ENCODE measurements around the gene QSOX1.

The QSOX1 gene

DNA sequence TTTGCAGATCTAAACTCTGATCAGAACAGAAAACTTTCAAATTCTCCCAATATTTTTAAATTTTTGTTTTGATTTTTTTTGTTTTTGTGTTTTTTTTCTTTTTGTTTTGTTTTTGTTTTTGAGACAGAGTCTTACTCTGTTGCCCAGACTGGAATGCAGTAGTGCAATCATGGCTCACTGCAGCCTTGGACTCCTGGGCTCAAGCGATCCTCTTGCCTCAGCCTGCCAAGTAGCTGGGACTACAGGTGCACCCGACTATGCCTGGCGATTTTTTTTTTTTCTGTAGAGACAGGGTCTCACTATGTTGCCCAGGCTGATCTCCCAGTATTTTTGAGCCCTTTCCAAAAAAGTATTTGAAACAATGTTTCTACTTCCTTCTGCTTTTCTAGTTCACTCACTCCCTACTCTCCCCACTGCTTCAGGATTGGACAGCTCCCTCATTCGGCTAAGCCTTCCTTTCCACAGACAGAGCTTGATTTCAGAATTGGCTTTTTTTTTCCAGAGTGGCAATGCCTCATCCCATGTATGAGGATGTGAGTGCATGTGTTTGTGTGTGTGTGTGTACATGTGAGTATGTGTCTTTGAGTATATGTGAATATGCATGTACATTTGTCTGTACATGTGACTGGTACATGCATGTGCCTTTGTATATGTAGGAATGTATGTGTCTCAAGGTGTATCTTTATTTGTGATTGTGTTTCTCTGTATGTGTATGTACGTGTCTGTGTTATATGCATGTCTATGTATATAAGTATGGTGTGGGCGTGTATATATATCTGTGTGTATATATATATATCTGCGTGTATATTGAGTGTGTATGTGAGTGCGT, 87.3 kb downstream of the QSOX1 start:
- Histone ChIP-seq H3K4me3 (ENCODE audit: low read length) (no peak overlapping the region), H3K9ac (ENCODE audit: low read length) (no peak overlapping the region), H3K4me1 (ENCODE audit: control insufficient read depth, insufficient read depth, low read length) (no peaks in the 10 kb centered on the region), H3K27ac (ENCODE audit: low read depth, low read length) (no peak overlapping the region), H3K27me3 (ENCODE audit: control insufficient read depth, insufficient read depth, low read length) (peaks cover 14% of the 10 kb centered on the region), H3K36me3 (ENCODE audit: control insufficient read depth, insufficient read depth, low read length) (no peaks in the 10 kb centered on the region)

DNA sequence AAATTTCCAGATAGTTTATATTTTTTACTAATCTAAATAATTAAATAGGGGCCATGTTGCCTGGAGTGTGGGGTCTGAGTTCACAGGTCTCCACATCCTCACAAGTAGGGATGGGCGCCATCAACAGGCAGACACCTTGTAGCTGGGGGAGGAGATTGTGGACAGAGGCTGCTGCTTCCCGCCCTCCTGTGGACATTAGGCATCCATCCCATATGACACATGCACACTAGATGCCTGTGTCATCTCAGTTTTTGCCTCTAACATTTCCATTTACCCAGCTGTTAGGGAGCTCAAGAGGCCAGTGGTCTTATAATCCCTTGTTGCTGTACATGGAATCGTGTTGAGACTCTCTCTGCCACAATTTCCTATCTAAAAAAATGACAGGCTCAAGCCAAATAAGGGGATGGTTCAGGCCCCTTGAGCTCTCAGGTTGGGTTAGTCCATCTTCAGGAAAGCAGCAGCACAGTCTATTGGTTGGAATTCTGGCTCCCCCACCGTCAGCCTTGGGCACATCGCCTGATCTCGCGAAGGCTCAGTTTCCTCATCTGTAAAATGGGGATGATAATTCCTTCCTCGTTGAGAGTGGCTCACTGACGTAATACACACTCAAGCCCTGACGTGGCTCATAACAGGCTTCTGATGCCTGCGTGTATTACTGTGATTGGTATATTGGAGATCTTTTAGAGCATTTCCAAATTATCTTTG, 89.0 kb downstream of the QSOX1 start:
- Histone ChIP-seq H3K36me3 (ENCODE audit: control insufficient read depth, insufficient read depth, low read length) (no peaks in the 10 kb centered on the region), H3K9ac (ENCODE audit: low read length) (no peak overlapping the region), H3K4me1 (ENCODE audit: control insufficient read depth, insufficient read depth, low read length) (no peaks in the 10 kb centered on the region), H3K27ac (ENCODE audit: low read depth, low read length) (no peak overlapping the region), H3K4me3 (ENCODE audit: low read length) (no peak overlapping the region), H3K27me3 (ENCODE audit: control insufficient read depth, insufficient read depth, low read length) (peaks cover 7% of the 10 kb centered on the region)

- H3K9ac ChIP-seq (ENCODE audit: low read length), result no peak overlapping the region
- H3K4me1 ChIP-seq (ENCODE audit: control insufficient read depth, insufficient read depth, low read length), result no peaks in the 10 kb centered on the region
- H3K27me3 ChIP-seq (ENCODE audit: control insufficient read depth, insufficient read depth, low read length), result peaks cover 3% of the 10 kb centered on the region
- H3K4me3 ChIP-seq (ENCODE audit: low read length), result no peak overlapping the region
- no peak overlapping the region for H3K27ac ChIP-seq (ENCODE audit: low read depth, low read length)
- no peaks in the 10 kb centered on the region for H3K36me3 ChIP-seq (ENCODE audit: control insufficient read depth, insufficient read depth, low read length)
Observed at GRCh38 chr1:180244840-180245239, 90.2 kb downstream of the QSOX1 start.

GRCh38 chr1:180246579-180246978, 91.9 kb downstream of the QSOX1 start:
- Histone ChIP-seq H3K27ac (ENCODE audit: low read depth, low read length) (no peak overlapping the region), H3K9ac (ENCODE audit: low read length) (no peak overlapping the region), H3K4me1 (ENCODE audit: control insufficient read depth, insufficient read depth, low read length) (no peaks in the 10 kb centered on the region), H3K36me3 (ENCODE audit: control insufficient read depth, insufficient read depth, low read length) (no peaks in the 10 kb centered on the region), H3K27me3 (ENCODE audit: control insufficient read depth, insufficient read depth, low read length) (peaks cover 2% of the 10 kb centered on the region), H3K4me3 (ENCODE audit: low read length) (no peak overlapping the region)

GRCh38 chr1:180247061-180247460, 92.4 kb downstream of the QSOX1 start:
- H3K4me1 ChIP-seq (ENCODE audit: control insufficient read depth, insufficient read depth, low read length), result no peaks in the 10 kb centered on the region
- no peak overlapping the region for H3K9ac ChIP-seq (ENCODE audit: low read length)
- H3K36me3 ChIP-seq (ENCODE audit: control insufficient read depth, insufficient read depth, low read length), result no peaks in the 10 kb centered on the region
- H3K27ac ChIP-seq (ENCODE audit: low read depth, low read length), result no peak overlapping the region
- peaks cover 2% of the 10 kb centered on the region for H3K27me3 ChIP-seq (ENCODE audit: control insufficient read depth, insufficient read depth, low read length)
- no peak overlapping the region for H3K4me3 ChIP-seq (ENCODE audit: low read length)

DNA sequence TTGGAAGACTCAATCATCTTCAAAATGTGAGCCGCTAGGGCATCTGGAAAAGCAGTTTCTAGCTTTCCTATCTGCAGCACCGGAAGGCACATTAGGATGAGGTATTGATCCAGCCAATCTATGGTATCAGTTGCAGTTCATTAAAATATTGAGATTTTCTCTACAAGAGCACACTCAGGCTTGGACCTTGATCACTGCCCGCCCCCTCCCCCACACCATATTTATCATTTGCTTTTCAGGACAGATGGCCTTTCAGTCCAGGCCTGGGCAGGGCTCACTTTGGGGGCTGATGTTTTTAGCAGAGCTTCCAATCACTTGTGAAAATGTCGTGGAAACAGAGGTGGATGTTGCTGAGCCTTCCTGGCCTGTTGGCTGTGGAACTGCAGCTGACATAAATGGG, 92.9 kb downstream of the QSOX1 start:
- H3K4me1 ChIP-seq (ENCODE audit: control insufficient read depth, insufficient read depth, low read length), result no peaks in the 10 kb centered on the region
- no peak overlapping the region for H3K27ac ChIP-seq (ENCODE audit: low read depth, low read length)
- H3K9ac ChIP-seq (ENCODE audit: low read length), result no peak overlapping the region
- peaks cover 2% of the 10 kb centered on the region for H3K27me3 ChIP-seq (ENCODE audit: control insufficient read depth, insufficient read depth, low read length)
- H3K36me3 ChIP-seq (ENCODE audit: control insufficient read depth, insufficient read depth, low read length), result no peaks in the 10 kb centered on the region
- no peak overlapping the region for H3K4me3 ChIP-seq (ENCODE audit: low read length)

DNA sequence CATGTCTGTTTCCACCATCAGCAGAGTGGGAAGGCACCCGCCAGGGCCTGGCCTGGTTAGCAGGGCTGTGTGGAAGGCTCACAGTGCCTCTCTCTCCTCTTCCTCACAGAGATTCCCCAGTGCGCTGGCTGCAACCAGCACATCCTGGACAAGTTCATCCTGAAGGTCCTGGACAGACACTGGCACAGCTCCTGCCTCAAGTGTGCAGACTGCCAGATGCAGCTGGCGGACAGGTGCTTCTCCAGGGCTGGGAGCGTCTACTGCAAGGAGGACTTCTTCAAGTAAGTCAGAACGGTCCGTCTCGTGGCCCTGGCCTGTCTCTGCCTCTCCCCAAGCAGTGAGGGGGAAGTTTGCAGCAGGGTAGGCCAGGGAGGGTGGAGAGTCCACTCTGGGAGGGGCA, 93.5 kb downstream of the QSOX1 start:
- Histone ChIP-seq H3K4me1 (ENCODE audit: control insufficient read depth, insufficient read depth, low read length) (no peaks in the 10 kb centered on the region), H3K9ac (ENCODE audit: low read length) (no peak overlapping the region), H3K4me3 (ENCODE audit: low read length) (no peak overlapping the region), H3K27me3 (ENCODE audit: control insufficient read depth, insufficient read depth, low read length) (peaks cover 2% of the 10 kb centered on the region), H3K36me3 (ENCODE audit: control insufficient read depth, insufficient read depth, low read length) (no peaks in the 10 kb centered on the region), H3K27ac (ENCODE audit: low read depth, low read length) (no peak overlapping the region)

DNA sequence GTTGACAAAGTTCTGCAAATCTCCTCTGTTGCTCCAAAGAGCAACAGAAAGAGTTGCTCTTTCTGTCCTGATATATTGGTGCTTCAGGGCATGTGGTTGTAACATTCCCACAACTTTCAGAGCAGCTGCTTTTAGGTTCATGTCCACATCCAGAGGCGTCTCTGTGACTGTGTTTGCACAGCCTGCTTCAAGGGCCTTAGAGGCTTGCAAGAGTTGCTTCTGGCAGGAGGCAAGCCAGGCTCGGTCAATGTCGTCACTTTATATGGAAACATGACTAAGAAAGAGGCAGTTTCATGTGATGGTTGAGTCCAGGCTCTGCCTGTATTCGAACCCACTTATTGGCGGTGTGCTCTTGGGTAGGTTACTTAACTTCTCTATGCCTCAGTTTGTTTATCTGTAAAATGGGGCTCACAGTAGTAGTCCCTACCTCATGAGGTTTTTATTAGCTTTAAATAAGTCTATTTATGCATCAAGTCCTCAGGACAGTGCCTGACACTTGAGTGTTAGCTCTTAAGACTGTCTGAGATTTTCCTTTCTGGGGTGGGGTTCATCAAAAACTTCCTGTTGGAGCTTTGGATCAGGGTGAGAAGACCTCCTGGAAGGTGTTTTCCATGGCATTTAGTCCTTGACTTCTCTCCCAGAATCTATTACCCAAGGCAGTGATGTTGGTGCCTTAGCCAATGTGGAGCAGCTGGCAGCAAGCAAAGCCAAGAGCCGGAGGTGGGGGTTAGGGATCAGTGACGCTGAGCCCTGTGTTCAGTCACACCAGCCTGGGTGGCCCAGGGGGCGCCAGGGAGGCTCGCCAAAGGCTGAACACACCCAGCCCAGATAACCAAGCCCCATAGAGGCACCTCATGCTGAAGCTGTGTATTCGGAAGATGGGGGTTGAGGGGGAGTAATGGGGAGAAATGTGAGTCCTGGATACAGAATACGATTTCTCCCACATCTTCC, 94.3 kb downstream of the QSOX1 start:
- Histone ChIP-seq H3K27me3 (ENCODE audit: control insufficient read depth, insufficient read depth, low read length) (no peaks in the 10 kb centered on the region), H3K36me3 (ENCODE audit: control insufficient read depth, insufficient read depth, low read length) (no peaks in the 10 kb centered on the region), H3K4me3 (ENCODE audit: low read length) (no peak overlapping the region), H3K4me1 (ENCODE audit: control insufficient read depth, insufficient read depth, low read length) (no peaks in the 10 kb centered on the region), H3K9ac (ENCODE audit: low read length) (no peak overlapping the region), H3K27ac (ENCODE audit: low read depth, low read length) (no peak overlapping the region)

DNA sequence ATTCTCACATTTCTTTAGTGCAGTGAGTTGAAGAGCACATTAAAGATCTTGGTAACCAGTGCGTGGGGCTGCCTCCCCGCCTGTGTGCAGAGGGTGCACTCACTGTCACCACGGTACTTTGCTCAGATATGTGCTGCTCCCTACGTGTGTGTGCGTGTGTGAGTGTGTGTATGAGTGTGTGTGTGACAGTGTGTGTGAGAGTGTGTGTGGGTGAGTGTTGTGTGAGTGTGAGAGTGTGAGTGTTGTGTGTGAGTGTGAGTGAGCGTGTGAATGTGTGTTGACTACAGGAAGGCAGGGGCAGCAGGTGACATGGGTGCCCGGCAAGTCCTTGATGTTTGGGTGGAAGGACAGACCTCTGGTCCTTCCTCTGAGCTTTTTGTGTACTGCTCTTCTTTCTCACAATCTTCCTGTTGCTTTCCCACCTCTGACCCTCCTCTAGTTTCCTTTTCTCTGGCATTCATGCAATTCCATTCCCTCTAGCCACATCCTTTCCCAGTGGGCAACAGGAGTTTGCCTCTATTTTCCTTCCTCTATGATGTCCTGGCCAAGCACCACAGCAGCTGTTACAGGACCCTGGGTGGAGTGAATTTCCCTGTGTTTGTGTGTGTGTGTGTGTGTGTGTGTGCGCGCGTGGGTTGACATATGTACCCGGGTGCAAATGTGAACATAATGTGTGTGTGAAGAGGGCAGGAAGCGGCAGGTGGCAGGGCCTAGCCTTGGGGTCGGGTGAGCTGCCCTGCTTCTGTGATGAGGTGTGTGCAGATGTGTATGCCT, 95.2 kb downstream of the QSOX1 start:
- no peaks in the 10 kb centered on the region for H3K36me3 ChIP-seq (ENCODE audit: control insufficient read depth, insufficient read depth, low read length)
- no peak overlapping the region for H3K27ac ChIP-seq (ENCODE audit: low read depth, low read length)
- no peak overlapping the region for H3K9ac ChIP-seq (ENCODE audit: low read length)
- no peaks in the 10 kb centered on the region for H3K27me3 ChIP-seq (ENCODE audit: control insufficient read depth, insufficient read depth, low read length)
- H3K4me3 ChIP-seq (ENCODE audit: low read length), result no peak overlapping the region
- H3K4me1 ChIP-seq (ENCODE audit: control insufficient read depth, insufficient read depth, low read length), result no peaks in the 10 kb centered on the region

DNA sequence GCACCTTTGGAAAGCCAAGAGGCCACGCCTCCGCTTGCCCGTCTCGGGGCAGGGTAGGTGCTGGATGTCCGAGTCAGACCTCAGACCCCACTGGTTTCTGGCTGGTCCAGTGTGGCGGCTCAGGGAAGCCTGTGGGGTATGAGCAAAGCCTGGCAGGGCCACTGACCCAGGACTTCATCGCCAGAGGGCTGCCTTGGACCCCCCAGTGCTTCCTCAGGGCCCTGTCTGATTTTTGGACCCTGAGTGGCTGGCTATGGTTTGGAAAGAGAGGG, 95.8 kb downstream of the QSOX1 start:
- no peak overlapping the region for H3K4me3 ChIP-seq (ENCODE audit: low read length)
- no peak overlapping the region for H3K27ac ChIP-seq (ENCODE audit: low read depth, low read length)
- no peak overlapping the region for H3K9ac ChIP-seq (ENCODE audit: low read length)
- no peaks in the 10 kb centered on the region for H3K27me3 ChIP-seq (ENCODE audit: control insufficient read depth, insufficient read depth, low read length)
- no peaks in the 10 kb centered on the region for H3K36me3 ChIP-seq (ENCODE audit: control insufficient read depth, insufficient read depth, low read length)
- no peaks in the 10 kb centered on the region for H3K4me1 ChIP-seq (ENCODE audit: control insufficient read depth, insufficient read depth, low read length)

DNA sequence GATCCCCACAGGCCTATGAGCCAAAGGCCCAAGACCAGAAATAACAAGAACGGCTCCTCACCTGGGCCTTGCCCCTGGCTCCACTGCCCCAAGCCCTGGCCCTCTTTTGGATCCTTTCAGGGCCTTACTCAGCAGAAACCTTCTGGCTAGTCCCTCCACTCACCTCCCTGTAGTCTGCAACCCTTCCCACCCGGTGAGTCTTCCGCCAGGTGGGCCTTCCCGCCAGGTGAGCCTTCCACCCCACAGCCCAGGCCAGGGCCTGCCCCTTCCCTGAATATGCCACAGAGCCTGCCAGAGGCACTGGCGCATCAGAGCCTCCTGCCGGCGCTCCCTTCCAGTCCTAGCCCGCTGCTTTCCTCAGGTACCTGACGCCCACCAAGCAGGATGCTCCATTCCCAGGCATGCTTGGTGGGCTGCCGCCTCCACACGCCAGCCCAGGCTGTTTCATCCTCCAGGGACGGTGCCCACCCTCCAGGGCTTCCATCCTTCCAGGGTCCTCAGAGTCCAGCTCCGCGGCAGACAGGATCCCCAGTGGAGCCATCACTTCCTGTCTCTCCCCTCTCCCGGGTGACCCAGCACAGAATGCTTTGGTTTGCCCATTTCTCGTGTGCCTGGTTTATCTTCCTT, 96.3 kb downstream of the QSOX1 start:
- Histone ChIP-seq H3K4me3 (ENCODE audit: low read length) (no peak overlapping the region), H3K9ac (ENCODE audit: low read length) (no peak overlapping the region), H3K27ac (ENCODE audit: low read depth, low read length) (no peak overlapping the region), H3K27me3 (ENCODE audit: control insufficient read depth, insufficient read depth, low read length) (peaks cover 3% of the 10 kb centered on the region), H3K4me1 (ENCODE audit: control insufficient read depth, insufficient read depth, low read length) (no peaks in the 10 kb centered on the region), H3K36me3 (ENCODE audit: control insufficient read depth, insufficient read depth, low read length) (no peaks in the 10 kb centered on the region)
